Right lobe of liver (tissue), 6 donors: Measurements from ENCODE around the gene USP12. TPM values are rescaled to one million over a fixed set of nuclear protein-coding genes. Genes with fewer than 3 reads are reported as not detected.

Experiments used
- ATAC-seq, 4 donors: fragments of 200-7000 bp; cut with Tn5 transposase; one replicate each; pipeline ENCODE4 v1.9.1; 2020; ENCODE audit warnings: mild to moderate bottlenecking in 4 of 4, moderate library complexity in 4 of 4
- DNase-seq, 3 donors: peaks; one replicate each; pipeline ENCODE4 v3.0.0-alpha.2; 2020
- H3K27ac ChIP-seq, 3 donors: fragments of 200-600 bp; one replicate each; pipeline ENCODE4 v1.8.0; 2022
- H3K27me3 ChIP-seq, 2 donors: fragments of 200-600 bp; one replicate each; pipeline ENCODE4 v1.8.0; 2022
- H3K36me3 ChIP-seq, 4 donors: fragments of 200-600 bp; sonication (generic) in 1 of 4; one replicate each; pipeline versions ENCODE4 v1.5.1 to v1.8.0; 2017 to 2022; ENCODE audit warnings: control low read depth in 1 of 4
- H3K4me1 ChIP-seq, 4 donors: fragments of 200-600 bp; sonication (generic) in 1 of 4; one replicate each; pipeline versions ENCODE4 v1.5.1 to v1.8.0; 2017 to 2022; ENCODE audit warnings: control low read depth in 1 of 4
- H3K4me3 ChIP-seq, 3 donors: fragments of 200-600 bp; one replicate each; pipeline ENCODE4 v1.8.0; 2022
- H3K9me3 ChIP-seq, 4 donors: fragments of 200-600 bp; sonication (generic) in 1 of 4; one replicate each; pipeline versions ENCODE4 v1.5.1 to v1.8.0; 2017 to 2022; ENCODE audit warnings: control low read depth in 1 of 4
- CTCF ChIP-seq, 4 donors: fragments of 200-600 bp in 3 of 4; fragments of 450-650 bp in 1 of 4; IDR thresholded peaks; one replicate each; pipeline versions ENCODE4 v1.5.1 to v1.8.0; 2016 to 2022; ENCODE audit warnings: antibody characterized with exemption in 4 of 4, mild to moderate bottlenecking in 2 of 4
- POLR2A ChIP-seq: fragments of 450-650 bp; IDR thresholded peaks from one replicate; pipeline ENCODE4 v1.6.1; 2017; ENCODE audit warnings: antibody characterized with exemption, mild to moderate bottlenecking
- WGBS: methylation state at CpG from one replicate; pipeline ENCODE4 v1.1.6; 2018; ENCODE audit warnings: low coverage, low lambda C conversion rate; ENCODE audit not compliant: insufficient coverage; ENCODE audit errors: missing lambda C conversion rate; 5-methylcytosine and 5-hydroxymethylcytosine counted together
- intact Hi-C, 2 donors: fragments of 100-400 bp; cut with DNase I; formaldehyde crosslinking; loops; one replicate each; pipeline versions ENCODE4 v1.11.2 to v1.14.1; 2022
- total RNA-seq, 6 experiments: library from RNA; depleted of rRNA in 2 of 6; stranded (reverse); fragments of >200 nt in 2 of 6; fragmentation: NEBNext Ultra II Directional in 3 of 6; extraction: Animal tissue kit (Norgen Biotek cat#: 25700) in 3 of 6; gene quantifications; one replicate each; pipeline versions ENCODE4 v1.1.0 to v1.2.4, GENCODE V29; 2016 to 2023
- donor health status: DM: no; HTN: yes; CAD: no.
- donor health status: DM: no; HTN: no; CAD: no.
- donor health status: DM: no; HTN: no; CAD: no.
- donor health status: DM: no; HTN: yes; CAD: no.
- donor health status: DM: no; HTN: yes; CAD: no.

Gene USP12
- total RNA-seq, 6 experiments from 2014 or later: 11.5 to 25.4 (median 14.6) TPM

GRCh38 chr13:27182844-27183497 lies 11.4 kb upstream of the USP12 start:
- DNase-seq: peak; percentile 75 to 89 (median 80)
- H3K4me1 ChIP-seq: peaks cover 0 to 19% (median 9%) of the 10 kb centered on the region in 4 donors
- ATAC-seq: peak; percentile 85 to 93 (median 88)
- no peaks in the 10 kb centered on the region for H3K27me3 ChIP-seq
- H3K27ac ChIP-seq: peak overlapping the region; percentile 79 to 93 (median 80)
- H3K9me3 ChIP-seq: no peaks in the 10 kb centered on the region
- TF ChIP-seq POLR2A (peak; percentile 32), CTCF (IDR thresholded peaks at IDR 0.05) (no peak)
- intact Hi-C loops: loop anchor here in 1 of 2 donors (10.0 kb wide), 1 partner anchor 198 kb away; no protein-coding TSS in a partner anchor
- 17% methylated on average over 10 of the region's 10 CpGs for WGBS
- H3K36me3 ChIP-seq: no peaks in the 10 kb centered on the region
- peak overlapping the region in 2 of 3 donors; percentile 1 to 14 for H3K4me3 ChIP-seq

GRCh38 chr13:27182054-27182453 lies 10.4 kb upstream of the USP12 start:
- DNase-seq: no peak
- Histone ChIP-seq H3K4me1 (peaks cover 0 to 15% (median 7%) of the 10 kb centered on the region in 4 donors), H3K36me3 (no peaks in the 10 kb centered on the region), H3K27me3 (no peaks in the 10 kb centered on the region), H3K4me3 (no peak overlapping the region), H3K9me3 (no peaks in the 10 kb centered on the region), H3K27ac (peak overlapping the region in 1 of 3 donors; percentile 80)
- TF ChIP-seq POLR2A (no peak), CTCF (IDR thresholded peaks at IDR 0.05) (no peak)
- no peak for ATAC-seq
- intact Hi-C loops: loop anchor here in 1 of 2 donors (10.0 kb wide), 1 partner anchor 197 kb away; no protein-coding TSS in a partner anchor
- 92% methylated on average over 2 of the region's 2 CpGs for WGBS

- DNase-seq (no peak), ATAC-seq (no peak)
- no peak overlapping the region for H3K4me3 ChIP-seq
- intact Hi-C loops: no loop called here
- peaks cover 0 to 3% (median 2%) of the 10 kb centered on the region in 4 donors for H3K4me1 ChIP-seq
- 57% methylated on average over 3 of the region's 3 CpGs for WGBS
- no peak for TF ChIP-seq POLR2A
- no peak for TF ChIP-seq CTCF (IDR thresholded peaks at IDR 0.05)
- no peaks in the 10 kb centered on the region for H3K27me3 ChIP-seq
- no peaks in the 10 kb centered on the region for H3K9me3 ChIP-seq
- no peaks in the 10 kb centered on the region for H3K36me3 ChIP-seq
- H3K27ac ChIP-seq: no peak overlapping the region
Observed at GRCh38 chr13:27177852-27178251, 6.2 kb upstream of the USP12 start.

- H3K9me3 ChIP-seq: no peaks in the 10 kb centered on the region
- peaks cover 0 to 5% (median 0%) of the 10 kb centered on the region in 4 donors for H3K4me1 ChIP-seq
- no peak overlapping the region for H3K27ac ChIP-seq
- no peak for ATAC-seq
- no peaks in the 10 kb centered on the region for H3K36me3 ChIP-seq
- no peak overlapping the region for H3K4me3 ChIP-seq
- intact Hi-C loops: no loop called here
- no peak for DNase-seq
- WGBS: 60% methylated on average over 7 of the region's 8 CpGs
- no peaks in the 10 kb centered on the region for H3K27me3 ChIP-seq
- TF ChIP-seq POLR2A: no peak
- no peak for TF ChIP-seq CTCF (IDR thresholded peaks at IDR 0.05)
Observed at GRCh38 chr13:27176470-27177410, 5.1 kb upstream of the USP12 start.
